OCI-LY7 (cell line): ENCODE results near the gene RAD51B. TPM values are rescaled to one million over a fixed set of nuclear protein-coding genes. Genes with fewer than 3 reads are reported as not detected.

Source experiments
- BruUV-seq: library from RNA; stranded (reverse); fragments of 400-500 nt; replicated peaks from 2 replicates; lab custom pipeline; 2021; lab: Mats Ljungman, UMichigan
- CTCF ChIA-PET: fragments of 300-600 bp; sonication (Branson Sonifier 250); formaldehyde crosslinking; loops from one replicate; lab custom pipeline; 2022; ENCODE audit warnings: antibody characterized with exemption; ENCODE audit not compliant: unreplicated experiment; lab: Charles Lee
- POLR2A ChIA-PET: fragments of 300-600 bp; sonication (Branson Sonifier 250); formaldehyde crosslinking; loops from one replicate; lab custom pipeline; 2022; ENCODE audit warnings: antibody characterized with exemption; lab: Charles Lee
- DNase-seq: peaks from one replicate; pipeline ENCODE4 v3.0.0-alpha.2; 2015; ENCODE audit warnings: low spot score
- H2AFZ ChIP-seq: fragments of 200-600 bp; sonication (generic), shearing (Covaris generic); 2 replicates; pipeline ENCODE4 v1.6.1; 2014; ENCODE audit warnings: mild to moderate bottlenecking, antibody characterized with exemption, low read length, moderate library complexity
- H3K27ac ChIP-seq: fragments of 200-600 bp; sonication (generic); 2 replicates; pipeline ENCODE4 v1.5.1; 2014; ENCODE audit warnings: mixed run types, low read depth, mild to moderate bottlenecking, moderate library complexity, low read length, inconsistent platforms; ENCODE audit not compliant: poor library complexity, severe bottlenecking
- H3K36me3 ChIP-seq: fragments of 200-600 bp; sonication (generic); 2 replicates; pipeline ENCODE4 v1.6.1; 2014; ENCODE audit warnings: mild to moderate bottlenecking, antibody characterized with exemption, low read length, moderate library complexity, mixed read lengths; ENCODE audit not compliant: insufficient read depth
- H3K4me1 ChIP-seq: fragments of 200-600 bp; sonication (generic); 2 replicates; pipeline ENCODE4 v1.5.1; 2014; ENCODE audit warnings: mild to moderate bottlenecking, low read length; ENCODE audit not compliant: insufficient read depth, poor library complexity, severe bottlenecking
- H3K4me2 ChIP-seq: fragments of 200-600 bp; sonication (generic); 2 replicates; pipeline ENCODE4 v1.6.1; 2014; ENCODE audit warnings: mild to moderate bottlenecking, low read length
- H3K4me3 ChIP-seq: fragments of 200-600 bp; sonication (generic); 2 replicates; pipeline ENCODE4 v1.5.1; 2014; ENCODE audit warnings: mild to moderate bottlenecking, low read depth, low read length; ENCODE audit not compliant: poor library complexity, severe bottlenecking
- H3K79me2 ChIP-seq: fragments of 200-600 bp; sonication (generic); 2 replicates; pipeline ENCODE4 v1.6.1; 2016; ENCODE audit warnings: low read depth, mild to moderate bottlenecking, low read length, moderate library complexity, mixed read lengths; ENCODE audit not compliant: insufficient read depth
- H3K9me2 ChIP-seq: fragments of 200-600 bp; sonication (generic); 2 replicates; pipeline ENCODE4 v1.6.1; 2016; ENCODE audit warnings: mild to moderate bottlenecking, low read length, mixed read lengths; ENCODE audit not compliant: insufficient read depth
- H3K9me3 ChIP-seq: fragments of 200-600 bp; sonication (generic); 2 replicates; pipeline ENCODE4 v1.6.1; 2014; ENCODE audit warnings: mild to moderate bottlenecking, mixed run types, low read length, mixed read lengths
- H4K20me1 ChIP-seq: fragments of 200-600 bp; sonication (generic); 2 replicates; pipeline ENCODE4 v1.6.1; 2014; ENCODE audit warnings: mild to moderate bottlenecking, antibody characterized with exemption, low read length, moderate library complexity, mixed read lengths; ENCODE audit not compliant: insufficient read depth
- CTCF ChIP-seq: fragments of 200-600 bp; sonication (generic); conservative IDR thresholded peaks from 2 replicates; pipeline ENCODE4 v1.5.1; 2014; ENCODE audit warnings: mild to moderate bottlenecking, antibody characterized with exemption, low read length, moderate library complexity, mixed read lengths
- EZH2phosphoT487 ChIP-seq: fragments of 200-600 bp; sonication (generic); IDR thresholded peaks from 2 replicates; pipeline ENCODE4 v1.6.1; 2018; ENCODE audit warnings: low read depth, borderline replicate concordance, mild to moderate bottlenecking, mixed run types, antibody characterized with exemption, low read length, moderate library complexity, mixed read lengths
- intact Hi-C: fragments of 100-400 bp; cut with micrococcal nuclease; formaldehyde crosslinking; loops from one replicate; pipeline ENCODE4 v1.10.0; 2022; ENCODE audit not compliant: unreplicated experiment
- total RNA-seq, 2 experiments: library from RNA; depleted of rRNA in 1 of 2; stranded (reverse); fragments of >200 nt in 1 of 2; shearing (Covaris generic) in 1 of 2; gene quantifications; 2 replicates each; pipeline ENCODE4 v1.2.3, GENCODE V29; 2014 to 2022

RAD51B gene
- total RNA-seq, 2 experiments from 2014 or later, result 41.4 to 89.9 TPM

- POLR2A ChIA-PET, result interaction anchor here (0.7 kb wide), 1 partner anchor 83 kb away, joined by 3 read pairs; no protein-coding TSS in a partner anchor
- H2AFZ ChIP-seq, result no peak overlapping the region
- no peak for DNase-seq
- H4K20me1 ChIP-seq, result no peaks in the 10 kb centered on the region
- no peak overlapping the region for H3K27ac ChIP-seq
- H3K4me3 ChIP-seq, result no peak overlapping the region
- no peak for TF ChIP-seq CTCF
- TF ChIP-seq EZH2phosphoT487, result no peak
- no peaks in the 10 kb centered on the region for H3K4me1 ChIP-seq
- H3K9me3 ChIP-seq, result no peaks in the 10 kb centered on the region
- H3K9me2 ChIP-seq, result no peaks in the 10 kb centered on the region
- intact Hi-C loops, result no loop called here
- CTCF ChIA-PET, result no interaction called here
- H3K79me2 ChIP-seq, result no peaks in the 10 kb centered on the region
- H3K36me3 ChIP-seq, result no peaks in the 10 kb centered on the region
- no TSS peak for BruUV-seq
- no peak overlapping the region for H3K4me2 ChIP-seq
Measured at GRCh38 chr14:68192935-68193334, 373.4 kb downstream of the RAD51B start.

GRCh38 chr14:68193970-68194681 lies 374.5 kb downstream of the RAD51B start:
- Histone ChIP-seq H3K9me2 (no peaks in the 10 kb centered on the region), H2AFZ (no peak overlapping the region), H3K79me2 (no peaks in the 10 kb centered on the region), H3K4me3 (no peak overlapping the region), H3K9me3 (no peaks in the 10 kb centered on the region), H3K4me2 (no peak overlapping the region), H3K4me1 (no peaks in the 10 kb centered on the region), H3K36me3 (no peaks in the 10 kb centered on the region), H4K20me1 (no peaks in the 10 kb centered on the region), H3K27ac (no peak overlapping the region)
- no TSS peak for BruUV-seq
- DNase-seq, result no peak
- TF ChIP-seq EZH2phosphoT487 (no peak), CTCF (no peak)
- CTCF ChIA-PET, result no interaction called here
- POLR2A ChIA-PET, result no interaction called here
- intact Hi-C loops, result no loop called here

GRCh38 chr14:68195126-68195525 lies 375.5 kb downstream of the RAD51B start:
- no peak overlapping the region for H2AFZ ChIP-seq
- DNase-seq, result no peak
- H3K9me3 ChIP-seq, result no peaks in the 10 kb centered on the region
- no peak overlapping the region for H3K4me2 ChIP-seq
- ChIA-PET POLR2A (interaction anchor here (0.6 kb wide), 1 partner anchor 35 kb away, joined by 5 read pairs; no protein-coding TSS in a partner anchor), CTCF (no interaction called here)
- no peak overlapping the region for H3K27ac ChIP-seq
- intact Hi-C loops, result no loop called here
- no peak overlapping the region for H3K4me3 ChIP-seq
- no peaks in the 10 kb centered on the region for H3K36me3 ChIP-seq
- no peaks in the 10 kb centered on the region for H3K79me2 ChIP-seq
- H4K20me1 ChIP-seq, result no peaks in the 10 kb centered on the region
- no peaks in the 10 kb centered on the region for H3K4me1 ChIP-seq
- H3K9me2 ChIP-seq, result no peaks in the 10 kb centered on the region
- no peak for TF ChIP-seq CTCF
- TF ChIP-seq EZH2phosphoT487, result no peak
- no TSS peak for BruUV-seq
